Stimulated activated naive CD4-positive, alpha-beta T cell treated with Interleukin-2 at 50 U/mL for 16 hours (primary cell): ENCODE results near the gene MAPK11.
"Not testable (repeated sequence)": the region's sequence is repeated elsewhere in the genome, so short reads cannot be mapped to it uniquely, and the experiment has no call there.

Experiments
- DNase-seq: peaks from one replicate; lab custom pipeline; 2025; lab: John Stamatoyannopoulos, UW

The MAPK11 gene

GRCh38 chr22:50276143-50276542, 6.0 kb upstream of the MAPK11 start:
- DNase-seq: no peak

- DNase-seq: no peak
These were observed 5.2 kb upstream of the MAPK11 start for GRCh38 chr22:50275181-50276055.

GRCh38 chr22:50274771-50275170, 4.6 kb upstream of the MAPK11 start:
- no peak for DNase-seq

- peak; percentile 29 for DNase-seq
These were observed 4.1 kb upstream of the MAPK11 start for GRCh38 chr22:50274311-50274710.

GRCh38 chr22:50273781-50274180, 3.6 kb upstream of the MAPK11 start:
- not testable (repeated sequence) for DNase-seq

GRCh38 chr22:50273352-50273751, 3.2 kb upstream of the MAPK11 start:
- DNase-seq: not testable (repeated sequence)

GRCh38 chr22:50272044-50272802, 2.0 kb upstream of the MAPK11 start:
- DNase-seq: no peak

- DNase-seq: peak; percentile 40
These were observed 1.4 kb upstream of the MAPK11 start for GRCh38 chr22:50271519-50271970.

- DNase-seq: peak; percentile 63
These were observed 650 bp upstream of the MAPK11 start for GRCh38 chr22:50270666-50271394.

GRCh38 chr22:50269573-50269969, 609 bp downstream of the MAPK11 start:
- DNase-seq: no peak

GRCh38 chr22:50268655-50269113, 1.5 kb downstream of the MAPK11 start:
- DNase-seq: no peak

- DNase-seq: peak; percentile 53
These were observed 2.4 kb downstream of the MAPK11 start for GRCh38 chr22:50267591-50268390.

GRCh38 chr22:50266994-50267393, 3.2 kb downstream of the MAPK11 start:
- DNase-seq: no peak

- no peak for DNase-seq
These were observed 5.1 kb downstream of the MAPK11 start for GRCh38 chr22:50264946-50265669.

- no peak for DNase-seq
These were observed 6.0 kb downstream of the MAPK11 start for GRCh38 chr22:50264104-50264745.

GRCh38 chr22:50262973-50263617, 7.1 kb downstream of the MAPK11 start:
- DNase-seq: no peak

- DNase-seq: no peak
These were observed 7.7 kb downstream of the MAPK11 start for GRCh38 chr22:50262460-50262911.

- DNase-seq: no peak
These were observed 8.3 kb downstream of the MAPK11 start, which contains the start of gene MAPK12 for GRCh38 chr22:50261615-50262459. Gene MAPK12 (minus strand): TSS chr22:50261683. CDS start chr22:50261509, 174 bp downstream.
